Measurements from ENCODE around the gene PMM2.
"Not testable (repeated sequence)": the region's sequence is repeated elsewhere in the genome, so short reads cannot be mapped to it uniquely, and the experiment has no call there.

The PMM2 gene

DNA sequence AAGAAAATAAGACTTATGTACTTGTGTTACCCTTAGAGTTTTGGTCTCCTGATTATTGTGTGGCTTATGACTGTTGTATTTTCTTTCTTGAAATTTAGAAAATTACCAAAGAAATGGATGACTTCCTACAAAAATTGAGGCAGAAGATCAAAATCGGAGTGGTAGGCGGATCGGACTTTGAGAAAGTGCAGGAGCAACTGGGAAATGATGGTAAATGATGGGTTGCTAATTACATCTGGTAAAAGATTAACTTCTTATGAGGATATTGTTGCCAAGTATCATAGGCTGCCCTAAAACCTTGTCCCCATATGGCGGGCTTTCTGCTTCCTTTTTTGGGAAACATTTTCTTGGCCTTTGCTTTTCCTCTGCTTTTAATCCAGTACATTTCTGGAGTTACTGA is 4.1 kb downstream of the PMM2 start:
- no CpG with 5 or more reads among the region's 4 CpGs for WGBS (ENCODE audit: insufficient coverage, insufficient read length)
- Histone ChIP-seq H3K27me3 (ENCODE audit: control insufficient read depth, insufficient read depth, low read length) (no peaks in the 10 kb centered on the region), H3K4me1 (ENCODE audit: control insufficient read depth, insufficient read depth, low read length) (no peaks in the 10 kb centered on the region), H3K27ac (ENCODE audit: low read length) (no peak overlapping the region), H3K9me3 (ENCODE audit: control insufficient read depth, insufficient read depth, low read length) (no peaks in the 10 kb centered on the region), H3K4me3 (ENCODE audit: low read length) (no peak overlapping the region), H3K36me3 (ENCODE audit: control insufficient read depth, insufficient read depth, low read length) (peaks cover 26% of the 10 kb centered on the region; the same call in 1 of the 2 replicates)
- DNase-seq (ENCODE audit: low read depth, low spot score): no peak

DNA sequence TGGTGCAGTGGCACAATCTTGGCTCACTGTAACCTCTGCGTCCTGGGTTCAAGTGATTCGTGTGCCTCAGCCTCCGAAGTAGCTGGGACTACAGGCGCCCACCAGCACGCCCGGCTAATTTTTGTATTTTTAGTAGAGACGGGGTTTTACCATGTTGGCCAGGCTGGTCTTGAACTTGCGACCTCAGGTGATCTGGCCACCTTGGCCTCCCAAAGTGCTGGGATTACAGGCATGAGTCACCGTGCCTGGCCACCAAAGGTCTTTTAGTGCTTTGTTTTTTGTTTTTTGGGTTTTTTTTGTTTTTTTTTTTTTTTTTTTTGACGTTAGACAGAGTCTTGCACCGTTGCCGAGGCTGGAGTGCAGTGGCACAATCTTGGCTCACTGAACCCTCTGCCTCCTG is 6.1 kb downstream of the PMM2 start:
- no CpG with 5 or more reads among the region's 12 CpGs for WGBS (ENCODE audit: insufficient coverage, insufficient read length)
- H3K27ac ChIP-seq (ENCODE audit: low read length); H3K9me3 ChIP-seq (ENCODE audit: control insufficient read depth, insufficient read depth, low read length); H3K4me1 ChIP-seq (ENCODE audit: control insufficient read depth, insufficient read depth, low read length); DNase-seq (ENCODE audit: low read depth, low spot score); H3K27me3 ChIP-seq (ENCODE audit: control insufficient read depth, insufficient read depth, low read length); H3K4me3 ChIP-seq (ENCODE audit: low read length): not testable (repeated sequence)
- H3K36me3 ChIP-seq (ENCODE audit: control insufficient read depth, insufficient read depth, low read length): peaks cover 38% of the 10 kb centered on the region; the same call in 1 of the 2 replicates

DNA sequence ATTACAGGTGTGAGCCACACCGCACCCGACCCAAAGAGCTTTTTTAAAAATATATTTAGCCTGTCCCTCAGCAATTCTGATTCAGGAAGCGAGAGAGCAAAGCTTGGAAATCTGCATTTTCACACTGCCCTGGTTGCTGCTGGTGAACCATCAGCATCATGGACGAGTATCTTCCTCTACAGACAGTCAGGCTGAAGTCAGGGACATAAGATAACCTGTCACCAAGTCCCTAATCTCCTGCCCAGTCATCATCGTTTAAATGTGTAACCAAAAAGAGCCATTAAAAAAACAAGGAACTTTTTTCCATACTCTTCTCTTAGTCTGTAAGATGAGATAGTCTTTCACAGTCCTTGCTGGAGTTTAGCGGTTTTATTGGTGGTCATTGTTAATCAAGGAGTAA is 6.7 kb downstream of the PMM2 start:
- Histone ChIP-seq H3K27ac (ENCODE audit: low read length) (no peak overlapping the region), H3K36me3 (ENCODE audit: control insufficient read depth, insufficient read depth, low read length) (peaks cover 40% of the 10 kb centered on the region; the same call in 1 of the 2 replicates), H3K4me1 (ENCODE audit: control insufficient read depth, insufficient read depth, low read length) (no peaks in the 10 kb centered on the region), H3K4me3 (ENCODE audit: low read length) (no peak overlapping the region), H3K9me3 (ENCODE audit: control insufficient read depth, insufficient read depth, low read length) (no peaks in the 10 kb centered on the region), H3K27me3 (ENCODE audit: control insufficient read depth, insufficient read depth, low read length) (no peaks in the 10 kb centered on the region)
- no CpG with 5 or more reads among the region's 6 CpGs for WGBS (ENCODE audit: insufficient coverage, insufficient read length)
- DNase-seq (ENCODE audit: low read depth, low spot score): no peak

DNA sequence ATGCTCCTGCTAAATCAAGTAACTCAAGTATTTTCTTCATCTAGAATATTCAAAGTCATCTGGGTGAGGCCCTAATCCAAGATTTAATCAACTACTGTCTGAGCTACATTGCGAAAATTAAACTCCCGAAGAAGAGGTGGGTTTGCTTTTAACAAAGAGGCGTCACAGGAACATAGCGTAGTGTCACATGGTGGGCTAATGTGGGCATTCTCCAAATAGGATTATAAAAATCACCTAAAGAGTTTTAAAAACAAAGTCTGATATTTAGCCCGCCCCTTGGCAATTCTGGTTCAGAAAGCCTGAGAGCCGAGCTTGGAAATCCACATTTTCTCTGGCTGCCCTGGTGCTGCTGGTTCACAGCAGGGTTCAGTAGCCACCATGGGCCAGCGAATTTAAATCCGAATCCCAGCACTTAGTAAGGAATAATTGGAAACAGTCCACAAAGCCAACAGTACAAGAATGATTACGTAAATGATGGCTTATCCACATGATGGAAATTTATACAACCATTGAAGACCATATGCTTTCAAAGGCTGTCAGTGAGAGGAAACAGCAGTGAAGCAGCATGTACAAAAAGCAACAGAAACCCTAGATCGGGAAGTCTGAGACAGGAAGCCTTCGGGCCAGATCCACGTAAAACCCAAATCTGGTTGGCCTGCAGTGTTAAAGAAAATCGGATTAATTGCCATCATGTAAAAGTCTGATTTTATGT is 8.8 kb downstream of the PMM2 start:
- Histone ChIP-seq H3K27me3 (ENCODE audit: control insufficient read depth, insufficient read depth, low read length) (no peaks in the 10 kb centered on the region), H3K4me3 (ENCODE audit: low read length) (no peak overlapping the region), H3K9me3 (ENCODE audit: control insufficient read depth, insufficient read depth, low read length) (no peaks in the 10 kb centered on the region), H3K27ac (ENCODE audit: low read length) (no peak overlapping the region), H3K36me3 (ENCODE audit: control insufficient read depth, insufficient read depth, low read length) (peaks cover 46% of the 10 kb centered on the region; the same call in 1 of the 2 replicates), H3K4me1 (ENCODE audit: control insufficient read depth, insufficient read depth, low read length) (no peaks in the 10 kb centered on the region)
- WGBS (ENCODE audit: insufficient coverage, insufficient read length): no CpG with 5 or more reads among the region's 13 CpGs
- no peak for DNase-seq (ENCODE audit: low read depth, low spot score)

DNA sequence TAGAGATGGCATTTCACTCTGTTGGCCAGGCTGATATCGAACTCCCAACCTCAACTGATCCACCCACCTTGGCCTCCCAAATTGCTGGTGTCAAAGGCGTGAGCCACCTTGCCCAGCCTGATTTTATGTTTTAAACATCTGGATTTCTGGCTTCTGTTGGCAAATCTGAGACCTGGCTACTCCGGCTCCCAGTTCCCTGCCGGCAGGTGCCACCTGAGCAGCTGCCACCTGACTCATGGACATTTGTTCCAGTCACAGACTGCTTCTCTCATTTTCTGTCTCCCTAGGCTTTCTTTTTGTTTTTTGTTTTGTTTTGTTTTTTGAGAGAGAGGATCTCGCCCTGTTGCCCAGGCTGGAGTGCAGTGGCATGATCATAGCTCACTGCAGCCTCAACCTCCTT is 9.6 kb downstream of the PMM2 start:
- Histone ChIP-seq H3K36me3 (ENCODE audit: control insufficient read depth, insufficient read depth, low read length) (peaks cover 49% of the 10 kb centered on the region; the same call in 1 of the 2 replicates), H3K4me3 (ENCODE audit: low read length) (no peak overlapping the region), H3K9me3 (ENCODE audit: control insufficient read depth, insufficient read depth, low read length) (no peaks in the 10 kb centered on the region), H3K4me1 (ENCODE audit: control insufficient read depth, insufficient read depth, low read length) (no peaks in the 10 kb centered on the region), H3K27ac (ENCODE audit: low read length) (no peak overlapping the region), H3K27me3 (ENCODE audit: control insufficient read depth, insufficient read depth, low read length) (no peaks in the 10 kb centered on the region)
- DNase-seq (ENCODE audit: low read depth, low spot score): no peak
- no CpG with 5 or more reads among the region's 5 CpGs for WGBS (ENCODE audit: insufficient coverage, insufficient read length)

DNA sequence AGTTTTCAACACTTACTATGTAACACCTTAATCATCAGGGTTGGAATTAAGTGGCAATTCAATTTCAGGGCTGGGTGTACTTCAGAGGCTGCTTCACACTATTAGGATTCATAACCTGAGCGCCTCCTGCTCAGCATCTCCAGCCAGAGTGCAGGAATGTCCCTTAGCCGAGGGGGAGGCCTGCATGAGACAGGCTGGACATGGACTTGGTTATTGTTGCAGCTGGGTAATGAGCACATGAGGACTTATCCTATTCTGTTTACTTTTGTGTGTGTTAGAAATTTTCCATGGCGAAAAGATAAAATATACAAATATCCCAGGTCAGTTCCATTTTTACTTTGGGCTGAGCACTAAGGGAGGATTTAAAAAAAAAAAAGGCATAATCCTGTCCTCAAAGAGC is 10.4 kb downstream of the PMM2 start:
- peaks cover 47% of the 10 kb centered on the region for H3K36me3 ChIP-seq (ENCODE audit: control insufficient read depth, insufficient read depth, low read length)

DNA sequence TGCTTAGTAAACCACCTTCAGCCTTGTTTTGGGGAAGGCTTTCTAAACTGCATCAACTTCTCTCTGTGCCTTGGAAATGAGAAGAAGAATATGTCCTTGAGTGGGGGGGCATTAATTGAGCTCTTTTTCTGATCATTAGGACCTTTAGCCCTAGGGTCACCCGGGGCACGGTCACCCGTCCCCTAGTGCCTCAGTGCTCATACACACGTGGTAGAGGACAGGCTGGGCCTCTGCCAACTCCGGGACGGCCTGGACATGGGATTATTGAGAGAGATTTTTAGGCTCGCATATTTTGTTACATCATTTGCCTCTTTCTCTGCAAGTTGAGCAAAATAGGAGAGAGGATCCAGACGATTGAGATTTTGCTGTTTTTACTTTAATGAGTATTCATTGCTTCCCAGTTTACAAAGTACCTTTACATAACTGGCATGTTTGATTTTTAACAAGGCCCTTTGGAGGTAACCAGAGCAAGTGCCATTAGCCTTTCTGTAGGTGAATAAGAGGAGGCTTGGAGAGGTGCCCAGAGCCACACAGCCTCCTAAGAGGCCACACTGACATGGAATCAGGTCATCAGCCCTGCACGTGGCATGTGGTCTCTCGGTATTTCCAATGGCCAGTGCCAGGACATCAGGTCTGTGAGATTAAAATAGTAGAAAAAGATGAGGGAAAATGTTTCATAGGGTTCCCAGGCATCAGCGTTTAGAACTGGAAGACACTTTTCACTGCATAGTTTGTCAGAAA is 11.1 kb downstream of the PMM2 start:
- Histone ChIP-seq H3K27ac (ENCODE audit: low read length) (no peak overlapping the region), H3K4me3 (ENCODE audit: low read length) (no peak overlapping the region), H3K36me3 (ENCODE audit: control insufficient read depth, insufficient read depth, low read length) (peaks cover 53% of the 10 kb centered on the region), H3K9me3 (ENCODE audit: control insufficient read depth, insufficient read depth, low read length) (no peaks in the 10 kb centered on the region), H3K4me1 (ENCODE audit: control insufficient read depth, insufficient read depth, low read length) (no peaks in the 10 kb centered on the region), H3K27me3 (ENCODE audit: control insufficient read depth, insufficient read depth, low read length) (no peaks in the 10 kb centered on the region)
- no CpG with 5 or more reads among the region's 11 CpGs for WGBS (ENCODE audit: insufficient coverage, insufficient read length)
- no peak for DNase-seq (ENCODE audit: low read depth, low spot score)

More for the DNA sequence above, 10.4 kb downstream of the PMM2 start:
- no peak for DNase-seq (ENCODE audit: low read depth, low spot score)
- Histone ChIP-seq H3K9me3 (ENCODE audit: control insufficient read depth, insufficient read depth, low read length) (no peaks in the 10 kb centered on the region), H3K4me1 (ENCODE audit: control insufficient read depth, insufficient read depth, low read length) (no peaks in the 10 kb centered on the region), H3K27ac (ENCODE audit: low read length) (no peak overlapping the region), H3K4me3 (ENCODE audit: low read length) (no peak overlapping the region), H3K27me3 (ENCODE audit: control insufficient read depth, insufficient read depth, low read length) (no peaks in the 10 kb centered on the region)
- WGBS (ENCODE audit: insufficient coverage, insufficient read length): no CpG with 5 or more reads among the region's 3 CpGs

DNA sequence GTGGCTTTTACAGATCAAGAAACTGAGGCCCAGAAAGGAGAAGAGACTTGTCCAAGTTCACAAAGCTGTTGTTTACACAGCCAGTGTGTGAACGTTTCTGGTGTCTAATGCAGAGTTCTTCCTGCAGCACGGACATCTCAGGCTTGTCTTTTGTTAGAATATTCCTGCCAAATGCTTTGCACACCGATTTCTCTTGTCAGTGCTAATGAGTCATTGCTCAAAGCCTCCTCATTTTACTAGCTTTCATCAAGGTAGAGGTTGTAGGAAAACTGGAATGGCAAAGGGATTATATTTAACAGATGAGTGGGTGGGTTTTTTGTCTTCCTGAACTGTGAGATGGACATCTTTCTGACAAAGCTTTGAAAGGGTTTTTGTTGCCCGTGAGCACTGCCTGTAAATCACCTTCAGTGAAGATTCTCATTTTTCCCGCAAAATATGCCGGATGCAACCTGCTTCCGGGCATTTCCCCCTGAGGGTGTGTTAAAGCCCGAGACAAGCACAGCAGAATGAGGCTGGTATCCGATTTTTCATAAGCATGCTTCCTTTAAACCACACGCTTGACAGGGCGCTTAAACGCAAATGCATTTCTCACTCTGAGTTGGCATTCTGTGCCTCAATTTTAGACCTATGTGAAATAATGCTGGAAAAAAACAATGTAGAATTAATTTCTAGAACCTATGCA is 14.7 kb downstream of the PMM2 start:
- no peak overlapping the region for H3K27ac ChIP-seq (ENCODE audit: low read length)
- no peaks in the 10 kb centered on the region for H3K27me3 ChIP-seq (ENCODE audit: control insufficient read depth, insufficient read depth, low read length)
- no peaks in the 10 kb centered on the region for H3K9me3 ChIP-seq (ENCODE audit: control insufficient read depth, insufficient read depth, low read length)
- no peaks in the 10 kb centered on the region for H3K4me1 ChIP-seq (ENCODE audit: control insufficient read depth, insufficient read depth, low read length)
- WGBS (ENCODE audit: insufficient coverage, insufficient read length): no CpG with 5 or more reads among the region's 12 CpGs
- no peak for DNase-seq (ENCODE audit: low read depth, low spot score)
- H3K36me3 ChIP-seq (ENCODE audit: control insufficient read depth, insufficient read depth, low read length): peaks cover 48% of the 10 kb centered on the region
- H3K4me3 ChIP-seq (ENCODE audit: low read length): no peak overlapping the region

DNA sequence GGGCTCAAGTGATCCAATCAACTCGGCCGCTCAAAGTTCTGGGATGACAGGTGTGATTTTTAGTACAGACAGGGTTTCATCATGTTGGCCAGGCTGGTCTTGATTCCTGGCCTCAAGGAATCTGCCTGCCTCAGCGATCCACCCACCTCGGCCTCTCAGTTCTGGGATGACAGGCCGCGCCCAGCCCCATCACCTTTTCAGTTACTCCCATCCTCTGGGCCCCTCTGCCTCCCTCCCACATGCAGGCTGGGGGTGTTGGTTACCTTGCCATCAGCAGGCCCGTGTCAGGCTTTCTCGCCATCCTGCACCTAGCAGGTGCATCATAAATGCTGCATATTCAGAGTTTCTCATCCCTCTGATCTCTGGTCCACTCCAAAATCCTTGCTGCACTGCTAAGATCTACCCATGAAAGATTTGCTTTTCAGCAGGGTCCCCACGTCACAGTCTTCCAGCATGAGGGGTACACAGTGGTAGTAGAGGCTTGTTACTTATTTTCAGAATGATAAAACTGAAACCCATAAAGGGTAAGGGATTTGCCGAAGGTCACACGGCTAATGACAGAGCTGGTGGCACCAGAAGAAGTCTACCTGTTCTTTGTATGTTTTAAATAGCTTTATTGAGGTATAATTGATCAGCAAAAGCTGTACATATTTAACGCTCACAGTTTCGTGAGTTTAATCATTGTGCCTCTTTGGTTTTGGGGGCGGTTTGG is 16.6 kb downstream of the PMM2 start:
- no CpG with 5 or more reads among the region's 14 CpGs for WGBS (ENCODE audit: insufficient coverage, insufficient read length)
- no peak for DNase-seq (ENCODE audit: low read depth, low spot score)
- H3K27ac ChIP-seq (ENCODE audit: low read length): no peak overlapping the region
- no peaks in the 10 kb centered on the region for H3K27me3 ChIP-seq (ENCODE audit: control insufficient read depth, insufficient read depth, low read length)
- peaks cover 35% of the 10 kb centered on the region for H3K36me3 ChIP-seq (ENCODE audit: control insufficient read depth, insufficient read depth, low read length)
- no peaks in the 10 kb centered on the region for H3K4me1 ChIP-seq (ENCODE audit: control insufficient read depth, insufficient read depth, low read length)
- H3K9me3 ChIP-seq (ENCODE audit: control insufficient read depth, insufficient read depth, low read length): no peaks in the 10 kb centered on the region
- no peak overlapping the region for H3K4me3 ChIP-seq (ENCODE audit: low read length)

DNA sequence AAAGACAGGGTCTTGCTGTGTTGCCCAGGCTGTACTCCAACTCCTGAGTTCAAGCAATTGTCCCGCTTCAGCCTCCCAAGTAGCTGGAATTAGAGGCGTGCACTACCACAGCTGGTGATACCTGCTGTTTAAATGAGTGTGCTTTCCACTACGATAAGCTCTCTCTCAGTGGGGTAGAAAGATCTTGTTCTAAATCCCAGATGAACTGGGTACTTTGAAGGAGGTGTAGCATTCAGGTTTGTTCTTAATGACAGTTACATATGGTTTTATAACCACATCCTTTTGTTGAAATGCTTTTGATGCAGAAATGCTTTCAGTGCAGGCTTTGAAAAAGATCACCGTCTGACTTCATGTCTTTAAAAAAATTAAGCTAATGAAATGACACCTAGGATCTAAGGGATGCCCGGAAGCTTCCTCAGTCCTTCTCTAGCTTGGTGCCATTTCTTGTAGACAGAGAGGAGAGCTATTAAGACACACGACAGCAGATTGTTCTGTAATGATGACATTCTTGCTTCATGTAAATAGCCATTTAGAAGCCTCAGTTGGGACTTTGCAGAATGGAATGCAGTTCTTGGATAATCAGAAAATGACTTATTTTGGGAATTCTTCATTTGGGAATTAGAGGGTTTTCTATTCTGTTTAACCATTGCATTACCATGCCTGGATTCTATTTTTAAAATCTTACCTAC is 19.5 kb downstream of the PMM2 start:
- peaks cover 28% of the 10 kb centered on the region for H3K36me3 ChIP-seq (ENCODE audit: control insufficient read depth, insufficient read depth, low read length)
- no peak for DNase-seq (ENCODE audit: low read depth, low spot score)
- H3K9me3 ChIP-seq (ENCODE audit: control insufficient read depth, insufficient read depth, low read length): no peaks in the 10 kb centered on the region
- no CpG with 5 or more reads among the region's 6 CpGs for WGBS (ENCODE audit: insufficient coverage, insufficient read length)
- no peak overlapping the region for H3K4me3 ChIP-seq (ENCODE audit: low read length)
- no peaks in the 10 kb centered on the region for H3K27me3 ChIP-seq (ENCODE audit: control insufficient read depth, insufficient read depth, low read length)
- no peaks in the 10 kb centered on the region for H3K4me1 ChIP-seq (ENCODE audit: control insufficient read depth, insufficient read depth, low read length)
- H3K27ac ChIP-seq (ENCODE audit: low read length): no peak overlapping the region

Measured in iPS DF 6.9 (cell line).